ENCODE results near the gene AP1M2.

AP1M2 gene

GRCh38 chr19:10566408-10566657 is 20.8 kb downstream of the AP1M2 start:
- peaks cover 20% of the 10 kb centered on the region for H3K36me3 ChIP-seq (ENCODE audit: insufficient read depth, low read length)
- no peak overlapping the region for H2AFZ ChIP-seq (ENCODE audit: low read length)
- peak overlapping the region; percentile 65 for H3K4me2 ChIP-seq (ENCODE audit: low read length)
- no peaks in the 10 kb centered on the region for H3K9me3 ChIP-seq (ENCODE audit: low read length)
- no peaks in the 10 kb centered on the region for H3K9me2 ChIP-seq (ENCODE audit: low read depth, low read length)
- peak overlapping the region; percentile 86 for H3K27ac ChIP-seq (ENCODE audit: low read depth, low read length, poor library complexity, severe bottlenecking)
- H3K4me1 ChIP-seq (ENCODE audit: insufficient read depth, low read length, severe bottlenecking) = peaks cover 38% of the 10 kb centered on the region
- H4K20me1 ChIP-seq (ENCODE audit: insufficient read depth, low read length) = no peaks in the 10 kb centered on the region
- peak overlapping the region; percentile 45 for H3K4me3 ChIP-seq (ENCODE audit: low read depth, low read length, poor library complexity, severe bottlenecking)
- H3K27me3 ChIP-seq (ENCODE audit: insufficient read depth, low read length) = no peaks in the 10 kb centered on the region
- peak overlapping the region; percentile 25; the same call in 1 of the 2 replicates for H3K9ac ChIP-seq (ENCODE audit: low read length)
- peaks cover 10% of the 10 kb centered on the region for H3K79me2 ChIP-seq (ENCODE audit: insufficient read depth, low read length)
- peaks cover 9% of the 10 kb centered on the region; the same call in 1 of the 2 replicates for H3F3A ChIP-seq (ENCODE audit: insufficient read depth, low read length)
- TF ChIP-seq CTCF (IDR thresholded peaks at IDR 0.05; ENCODE audit: low read length) (no peak), EZH2 (IDR thresholded peaks at IDR 0.05; ENCODE audit: borderline replicate concordance, low read length) (no peak)

GRCh38 chr19:10565567-10566407 is 21.3 kb downstream of the AP1M2 start, which contains the start of gene KRI1:
TSS of gene KRI1 (minus strand) at chr19:10566010. CDS start at chr19:10565999, 11 bp downstream.
- Histone ChIP-seq H3F3A (ENCODE audit: insufficient read depth, low read length) (peaks cover 9% of the 10 kb centered on the region; the same call in 1 of the 2 replicates), H3K9ac (ENCODE audit: low read length) (peak within 1 kb of the TSS; percentile 97), H2AFZ (ENCODE audit: low read length) (no peak within 1 kb of the TSS), H3K9me2 (ENCODE audit: low read depth, low read length) (no peaks in the 10 kb centered on the region), H3K79me2 (ENCODE audit: insufficient read depth, low read length) (peaks cover 10% of the 10 kb centered on the region), H3K4me1 (ENCODE audit: insufficient read depth, low read length, severe bottlenecking) (peaks cover 38% of the 10 kb centered on the region), H3K27me3 (ENCODE audit: insufficient read depth, low read length) (no peaks in the 10 kb centered on the region), H3K4me2 (ENCODE audit: low read length) (peak within 1 kb of the TSS; percentile 77), H3K9me3 (ENCODE audit: low read length) (no peaks in the 10 kb centered on the region), H4K20me1 (ENCODE audit: insufficient read depth, low read length) (no peaks in the 10 kb centered on the region), H3K36me3 (ENCODE audit: insufficient read depth, low read length) (peaks cover 26% of the 10 kb centered on the region), H3K4me3 (ENCODE audit: low read depth, low read length, poor library complexity, severe bottlenecking) (peak within 1 kb of the TSS; percentile 85), H3K27ac (ENCODE audit: low read depth, low read length, poor library complexity, severe bottlenecking) (peak within 1 kb of the TSS; percentile 86)
- TF ChIP-seq EZH2 (IDR thresholded peaks at IDR 0.05; ENCODE audit: borderline replicate concordance, low read length) = no peak
- peak; percentile 12; the same call in 1 of the 2 replicates for TF ChIP-seq CTCF (IDR thresholded peaks at IDR 0.05; ENCODE audit: low read length)

- Histone ChIP-seq H3K4me1 (ENCODE audit: insufficient read depth, low read length, severe bottlenecking) (peaks cover 38% of the 10 kb centered on the region), H3K4me2 (ENCODE audit: low read length) (peak overlapping the region; percentile 77), H3K36me3 (ENCODE audit: insufficient read depth, low read length) (peaks cover 33% of the 10 kb centered on the region), H3F3A (ENCODE audit: insufficient read depth, low read length) (peaks cover 9% of the 10 kb centered on the region; the same call in 1 of the 2 replicates), H3K9ac (ENCODE audit: low read length) (peak overlapping the region; percentile 97), H3K9me2 (ENCODE audit: low read depth, low read length) (no peaks in the 10 kb centered on the region), H3K27ac (ENCODE audit: low read depth, low read length, poor library complexity, severe bottlenecking) (peak overlapping the region; percentile 77), H3K27me3 (ENCODE audit: insufficient read depth, low read length) (no peaks in the 10 kb centered on the region), H3K4me3 (ENCODE audit: low read depth, low read length, poor library complexity, severe bottlenecking) (peak overlapping the region; percentile 85), H3K9me3 (ENCODE audit: low read length) (no peaks in the 10 kb centered on the region), H3K79me2 (ENCODE audit: insufficient read depth, low read length) (peaks cover 10% of the 10 kb centered on the region), H4K20me1 (ENCODE audit: insufficient read depth, low read length) (no peaks in the 10 kb centered on the region), H2AFZ (ENCODE audit: low read length) (no peak overlapping the region)
- TF ChIP-seq CTCF (IDR thresholded peaks at IDR 0.05; ENCODE audit: low read length) = peak; percentile 57
- no peak for TF ChIP-seq EZH2 (IDR thresholded peaks at IDR 0.05; ENCODE audit: borderline replicate concordance, low read length)
Measured at GRCh38 chr19:10565028-10565566, 22.0 kb downstream of the AP1M2 start.

All from OCI-LY1 (cell line).